Cardiac fibroblast (primary cell): ENCODE results near the gene PSPN.
A peak's percentile ranks its signal among the peaks of the same experiment; 100 is the strongest.

Experiments
- DNase-seq, 2 donors: peaks; one replicate each; pipeline versions ENCODE4 v3.0.0 to v3.0.0-alpha.2; 2010; ENCODE audit warnings: low read depth in 2 of 2
- H3K4me3 ChIP-seq, 2 donors: replicated peaks in 1 of 2; 1 replicate in 1 of 2; 2 replicates in 1 of 2; pipeline ENCODE4 v1.5.1; 2011; ENCODE audit warnings: low read depth in 2 of 2, low read length in 2 of 2, mild to moderate bottlenecking in 2 of 2, moderate library complexity in 1 of 2
- CTCF ChIP-seq: IDR thresholded peaks from one replicate; pipeline ENCODE4 v1.5.1; 2011; ENCODE audit warnings: low read depth, mild to moderate bottlenecking, low read length, inconsistent platforms

Gene PSPN

GRCh38 chr19:6393074-6393982 lies 17.6 kb upstream of the PSPN start, which contains the start of gene GTF2F1:
TSS of gene GTF2F1 (minus strand) at chr19:6393164. CDS start at chr19:6392995, 169 bp downstream.
- peak within 1 kb of the TSS; percentile 86 to 90 for H3K4me3 ChIP-seq
- TF ChIP-seq CTCF = peak; percentile 33
- peak; percentile 97 to 98 for DNase-seq

DNA sequence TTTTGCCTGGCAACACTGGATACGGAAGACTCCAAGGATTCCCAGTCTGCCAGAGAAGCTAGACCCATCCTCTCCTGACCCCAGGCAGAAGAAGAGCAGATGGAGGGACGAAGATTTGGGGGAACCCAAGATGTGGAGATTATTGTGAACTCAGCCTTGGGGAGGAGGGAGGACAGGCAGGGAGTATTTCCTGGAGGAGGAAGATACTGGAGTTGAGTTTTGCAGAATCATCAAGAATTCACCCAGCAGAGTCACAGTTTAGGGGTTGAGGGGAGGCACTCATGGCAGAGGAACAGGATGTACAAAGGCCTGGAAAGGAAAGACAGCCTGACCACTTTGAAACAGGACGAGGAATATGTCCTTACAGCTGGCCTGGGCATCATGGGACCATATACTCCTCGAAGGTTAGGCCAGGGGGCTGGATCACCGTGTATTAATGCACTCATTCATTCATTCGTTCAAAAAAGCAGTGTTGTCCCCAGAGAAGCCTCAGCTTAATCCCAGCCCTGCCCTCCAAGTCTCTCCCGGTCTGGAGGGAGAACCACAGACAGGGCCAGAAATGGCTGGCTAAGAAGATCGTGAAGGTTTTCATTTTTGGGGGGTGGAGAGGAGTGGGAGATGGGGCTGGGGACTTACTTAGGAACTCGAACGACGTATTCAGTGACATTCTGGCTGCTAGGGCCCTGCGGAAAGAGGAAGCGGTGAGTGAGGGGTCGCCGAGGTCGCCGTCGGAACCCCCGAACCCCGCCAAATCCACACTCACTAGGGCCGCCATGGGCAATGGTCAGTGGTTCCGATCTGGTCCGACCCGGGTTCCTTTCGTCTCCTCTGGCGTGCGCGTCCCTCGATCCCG lies 16.7 kb upstream of the PSPN start:
- DNase-seq = no peak
- H3K4me3 ChIP-seq = peak overlapping the region; percentile 86 to 90
- TF ChIP-seq CTCF = no peak

- TF ChIP-seq CTCF = no peak
Measured at GRCh38 chr19:6387372-6387771, 11.6 kb upstream of the PSPN start.

DNA sequence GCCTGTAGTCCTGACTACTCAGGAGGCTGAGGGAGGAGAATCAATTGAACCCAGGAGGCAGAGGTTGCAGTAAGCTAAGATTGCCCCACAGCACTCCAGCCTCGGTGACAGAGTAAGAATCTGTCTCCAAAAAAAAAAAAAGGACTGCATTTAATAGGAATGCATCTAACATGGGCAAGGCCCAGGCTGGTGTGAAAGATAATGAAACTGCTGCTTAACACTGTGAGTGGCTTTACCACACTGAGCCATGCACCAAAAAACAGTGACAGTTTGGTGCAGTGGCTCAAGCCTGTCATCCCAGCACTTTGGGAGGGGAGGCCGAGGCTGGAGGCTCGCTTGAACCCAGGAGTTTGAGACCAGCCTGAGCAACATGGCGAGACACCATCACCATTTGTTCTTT lies 8.6 kb upstream of the PSPN start:
- TF ChIP-seq CTCF = no peak
- no peak for DNase-seq
- no peak overlapping the region for H3K4me3 ChIP-seq

More at GRCh38 chr19:6387372-6387771, 11.6 kb upstream of the PSPN start:
- no peak for DNase-seq
- no peak overlapping the region for H3K4me3 ChIP-seq

GRCh38 chr19:6383188-6383587 lies 7.5 kb upstream of the PSPN start:
- no peak for DNase-seq
- TF ChIP-seq CTCF = no peak
- H3K4me3 ChIP-seq = no peak overlapping the region

- H3K4me3 ChIP-seq = no peak overlapping the region
Measured at GRCh38 chr19:6381030-6381750, 5.5 kb upstream of the PSPN start.

More at GRCh38 chr19:6381030-6381750, 5.5 kb upstream of the PSPN start:
- DNase-seq = no peak
- TF ChIP-seq CTCF = no peak
